Stimulated activated CD4-positive, alpha-beta T cell treated with anti-CD3 and anti-CD28 coated beads, Interleukin-1b, Interleukin-23, amount 100 ng/mL, for 48 hours (primary cell): ENCODE data around the gene CILP2.
A peak's percentile ranks its signal among the peaks of the same experiment; 100 is the strongest.

Experiments used
- DNase-seq: peaks from one replicate; pipeline ENCODE4 v3.0.0-alpha.2; 2020

CILP2 gene, protein sequence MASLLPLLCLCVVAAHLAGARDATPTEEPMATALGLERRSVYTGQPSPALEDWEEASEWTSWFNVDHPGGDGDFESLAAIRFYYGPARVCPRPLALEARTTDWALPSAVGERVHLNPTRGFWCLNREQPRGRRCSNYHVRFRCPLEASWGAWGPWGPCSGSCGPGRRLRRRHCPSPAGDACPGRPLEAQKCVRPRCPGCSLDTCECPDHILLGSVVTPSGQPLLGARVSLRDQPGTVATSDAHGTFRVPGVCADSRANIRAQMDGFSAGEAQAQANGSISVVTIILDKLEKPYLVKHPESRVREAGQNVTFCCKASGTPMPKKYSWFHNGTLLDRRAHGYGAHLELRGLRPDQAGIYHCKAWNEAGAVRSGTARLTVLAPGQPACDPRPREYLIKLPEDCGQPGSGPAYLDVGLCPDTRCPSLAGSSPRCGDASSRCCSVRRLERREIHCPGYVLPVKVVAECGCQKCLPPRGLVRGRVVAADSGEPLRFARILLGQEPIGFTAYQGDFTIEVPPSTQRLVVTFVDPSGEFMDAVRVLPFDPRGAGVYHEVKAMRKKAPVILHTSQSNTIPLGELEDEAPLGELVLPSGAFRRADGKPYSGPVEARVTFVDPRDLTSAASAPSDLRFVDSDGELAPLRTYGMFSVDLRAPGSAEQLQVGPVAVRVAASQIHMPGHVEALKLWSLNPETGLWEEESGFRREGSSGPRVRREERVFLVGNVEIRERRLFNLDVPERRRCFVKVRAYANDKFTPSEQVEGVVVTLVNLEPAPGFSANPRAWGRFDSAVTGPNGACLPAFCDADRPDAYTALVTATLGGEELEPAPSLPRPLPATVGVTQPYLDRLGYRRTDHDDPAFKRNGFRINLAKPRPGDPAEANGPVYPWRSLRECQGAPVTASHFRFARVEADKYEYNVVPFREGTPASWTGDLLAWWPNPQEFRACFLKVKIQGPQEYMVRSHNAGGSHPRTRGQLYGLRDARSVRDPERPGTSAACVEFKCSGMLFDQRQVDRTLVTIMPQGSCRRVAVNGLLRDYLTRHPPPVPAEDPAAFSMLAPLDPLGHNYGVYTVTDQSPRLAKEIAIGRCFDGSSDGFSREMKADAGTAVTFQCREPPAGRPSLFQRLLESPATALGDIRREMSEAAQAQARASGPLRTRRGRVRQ

DNA sequence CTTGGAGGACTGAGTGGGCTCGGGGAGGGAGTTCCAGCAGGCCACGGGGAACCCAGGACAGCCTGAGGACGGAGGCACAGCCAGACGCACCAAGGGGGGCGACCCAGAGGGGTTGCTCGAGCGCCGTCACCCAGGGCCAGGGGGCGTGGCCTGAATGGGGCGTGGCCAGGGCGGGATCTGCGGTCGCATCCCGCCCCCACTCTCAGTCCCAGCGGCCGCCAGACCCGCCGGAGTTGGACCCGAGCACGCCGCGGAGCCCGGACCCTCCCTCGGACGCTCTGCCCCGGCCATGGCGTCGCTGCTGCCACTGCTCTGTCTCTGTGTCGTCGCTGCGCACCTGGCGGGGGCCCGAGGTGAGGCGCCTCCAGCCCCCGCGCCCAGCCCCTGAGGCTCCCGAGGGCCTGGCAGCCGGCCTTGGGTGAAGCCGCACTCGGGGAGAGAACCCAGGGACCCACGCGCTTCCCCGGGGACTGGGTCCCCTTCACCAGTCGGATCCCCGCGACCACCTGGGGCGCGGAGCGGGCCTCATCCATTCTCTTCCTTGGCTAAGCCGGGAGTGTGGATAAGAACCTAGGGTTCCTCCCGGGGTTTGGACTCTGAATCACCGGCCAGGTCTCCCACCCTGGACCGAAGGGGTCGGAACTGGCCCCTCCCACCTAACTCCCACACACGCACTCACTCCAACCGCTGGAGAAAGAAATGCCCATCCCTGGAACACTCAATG is at the start of gene CILP2:
Gene CILP2 (plus strand): TSS at position 205 of the 724 bp plus-strand sequence. CDS start 85 bp downstream, at position 290.
- DNase-seq = no peak

DNA sequence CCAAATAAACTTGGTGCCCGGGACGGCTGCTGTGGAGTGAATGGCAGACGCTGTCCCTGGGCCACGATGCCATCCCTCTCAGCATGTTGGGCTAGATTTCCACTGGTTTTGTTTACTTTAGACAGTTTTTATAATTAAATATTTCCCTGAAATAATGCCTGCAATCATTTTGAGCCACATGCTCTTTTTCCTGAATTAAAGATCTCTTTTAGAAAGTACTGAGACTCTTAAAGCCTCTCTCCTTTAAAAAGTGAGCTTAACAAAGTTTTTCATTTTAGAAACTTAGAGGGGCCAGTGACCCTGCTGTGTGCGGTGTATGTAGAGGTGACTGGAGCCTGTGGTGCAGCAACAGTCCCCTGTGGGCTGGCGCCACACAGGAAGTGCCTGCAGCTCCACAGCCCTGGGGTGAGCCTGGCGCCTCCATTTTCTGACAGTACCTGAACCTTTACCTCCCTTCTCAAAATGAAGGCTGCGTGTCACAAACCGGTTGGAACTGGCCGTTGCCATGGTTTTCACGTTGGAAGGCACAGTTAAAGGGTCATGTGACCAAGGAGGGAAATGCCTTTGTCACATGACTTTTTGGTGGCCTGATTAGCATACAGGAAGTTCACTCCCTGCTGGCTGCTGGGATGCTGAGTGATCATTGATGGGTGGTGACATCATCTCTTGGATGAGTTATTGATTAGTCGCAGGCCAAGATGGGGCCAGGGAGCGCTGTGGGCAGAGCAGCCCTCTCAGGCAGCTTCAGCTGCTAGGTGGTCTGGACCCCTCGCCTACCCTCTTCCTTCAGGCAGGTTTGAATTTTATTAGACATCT is 49.0 kb upstream of the CILP2 start:
- DNase-seq = peak; percentile 93

GRCh38 chr19:19489804-19490204 is 48.3 kb upstream of the CILP2 start:
- no peak for DNase-seq

DNA sequence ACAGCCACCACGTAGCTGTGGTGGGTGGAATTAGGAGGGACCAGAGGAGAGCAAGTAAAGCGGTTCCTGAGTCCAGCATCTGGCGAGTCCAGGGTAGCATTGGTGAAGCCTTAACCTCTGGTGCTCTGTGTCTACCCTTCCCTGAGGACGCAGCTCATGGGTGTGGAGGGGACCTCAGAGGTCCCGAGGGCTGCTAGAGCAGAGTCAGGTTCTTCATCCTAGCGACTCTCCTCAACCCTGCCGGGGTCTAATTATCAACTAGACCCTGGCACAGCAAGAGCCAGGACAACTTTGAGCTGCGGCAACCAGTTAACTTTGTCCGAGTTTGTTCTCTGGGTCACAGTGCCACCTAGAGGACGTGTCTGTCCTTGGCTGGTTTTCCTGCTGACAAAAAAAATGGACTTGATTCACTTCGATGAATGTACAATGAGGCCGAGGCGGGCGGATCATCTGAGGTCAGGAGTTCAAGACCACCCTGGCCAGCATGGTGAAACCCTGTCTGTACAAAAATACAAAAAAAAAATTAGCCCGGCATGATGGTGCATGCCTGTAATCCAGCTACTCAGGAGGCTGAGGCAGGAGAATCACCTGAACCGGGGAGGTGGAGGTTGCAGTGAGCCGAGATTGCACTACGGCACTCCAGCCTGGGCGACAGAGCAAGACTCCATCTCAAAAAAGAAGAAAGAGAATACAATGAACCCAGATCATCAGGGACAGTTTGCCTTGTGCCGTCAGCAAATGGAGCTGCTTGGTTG is 47.7 kb upstream of the CILP2 start:
- DNase-seq = peak; percentile 77

DNA sequence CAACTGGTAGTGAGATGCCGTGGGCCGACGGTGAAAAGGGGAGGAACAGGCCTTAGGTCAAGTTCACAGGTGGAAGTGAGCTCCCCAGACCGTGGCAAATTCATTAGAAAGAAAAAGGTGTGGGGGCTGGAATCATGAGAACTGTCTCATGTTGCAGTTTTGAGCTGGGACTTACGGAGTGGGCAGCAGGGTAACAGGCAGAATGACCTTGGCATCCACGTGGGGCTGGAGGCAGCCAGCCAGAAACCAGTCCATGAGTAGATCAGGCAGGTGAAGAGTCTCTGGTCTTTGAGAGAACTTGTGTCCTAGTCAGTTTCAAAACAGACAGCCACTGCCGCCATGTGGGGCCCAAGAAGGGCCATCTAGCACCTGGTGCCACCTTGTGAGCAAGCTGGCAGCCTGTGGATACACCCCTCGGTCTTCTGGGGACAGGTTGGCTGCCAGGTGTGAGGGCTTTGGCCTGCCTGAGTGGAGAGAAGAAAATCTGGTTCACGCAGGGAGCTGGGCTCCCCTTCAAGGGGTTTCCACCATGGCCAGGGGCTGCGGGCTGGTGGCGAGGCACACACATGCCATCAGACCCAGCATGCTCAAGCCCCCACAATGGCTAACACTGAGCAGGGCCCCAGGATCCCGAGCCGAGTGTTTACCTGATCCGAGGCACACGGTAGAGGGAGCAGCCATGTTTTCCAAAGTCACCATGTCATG is 46.6 kb upstream of the CILP2 start:
- no peak for DNase-seq

DNA sequence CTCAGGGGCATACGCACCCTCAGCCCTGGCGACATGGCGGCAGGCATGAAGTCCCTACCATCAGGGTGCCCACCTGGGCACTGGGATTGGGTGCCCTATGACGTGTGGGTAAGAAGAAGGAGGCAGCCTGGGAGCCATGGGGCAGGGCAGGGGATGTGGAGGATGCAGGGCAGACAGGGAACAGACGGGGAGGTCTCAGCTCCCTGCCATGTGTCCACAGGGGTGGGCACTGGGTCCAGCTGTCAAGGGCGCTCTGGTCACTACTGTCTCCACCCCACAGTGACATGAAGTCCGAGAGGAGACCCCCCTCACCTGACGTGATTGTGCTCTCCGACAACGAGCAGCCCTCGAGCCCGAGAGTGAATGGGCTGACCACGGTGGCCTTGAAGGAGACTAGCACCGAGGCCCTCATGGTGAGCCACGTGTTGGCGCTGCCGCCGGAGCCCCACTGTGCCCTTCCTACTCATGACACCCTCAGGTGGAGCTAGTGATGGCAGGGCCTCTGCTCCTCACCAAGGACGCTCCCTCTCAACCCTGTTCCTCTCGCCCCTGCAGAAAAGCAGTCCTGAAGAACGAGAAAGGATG is 45.9 kb upstream of the CILP2 start:
- no peak for DNase-seq

DNA sequence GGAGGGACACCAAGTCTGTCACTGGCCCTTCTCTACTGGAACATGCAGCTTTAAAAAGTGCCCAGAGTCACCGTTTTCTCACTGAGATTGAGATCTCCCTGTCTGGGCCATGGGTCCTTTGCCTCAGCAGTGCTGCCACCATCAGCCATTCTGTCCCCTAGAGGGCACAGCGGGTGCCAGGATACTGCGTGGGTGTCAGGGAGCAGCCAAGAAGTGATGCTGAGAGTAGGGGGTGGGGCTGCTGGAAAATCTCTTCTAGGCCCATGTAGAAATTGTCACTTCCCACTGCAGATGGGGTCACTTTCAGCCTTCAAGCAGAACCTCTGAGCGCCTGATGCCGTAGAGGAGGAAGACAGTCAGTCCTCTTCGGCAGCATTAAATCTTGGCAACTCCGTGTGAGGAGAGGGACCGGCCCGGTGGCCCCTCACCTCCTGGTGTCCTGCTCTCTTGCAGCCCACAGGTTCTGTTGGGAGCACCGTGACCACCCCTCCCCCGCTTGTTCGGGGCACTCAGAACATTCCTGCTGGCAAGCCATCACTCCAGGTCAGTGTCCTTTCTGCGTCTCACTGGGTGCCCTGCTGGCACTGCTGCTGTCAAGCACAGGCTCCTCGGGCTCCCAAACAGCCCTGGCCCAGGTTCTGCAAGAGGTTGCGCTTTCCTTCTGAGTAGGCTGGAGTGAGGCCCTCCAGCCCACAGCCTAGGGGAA is 44.1 kb upstream of the CILP2 start:
- DNase-seq = no peak

DNA sequence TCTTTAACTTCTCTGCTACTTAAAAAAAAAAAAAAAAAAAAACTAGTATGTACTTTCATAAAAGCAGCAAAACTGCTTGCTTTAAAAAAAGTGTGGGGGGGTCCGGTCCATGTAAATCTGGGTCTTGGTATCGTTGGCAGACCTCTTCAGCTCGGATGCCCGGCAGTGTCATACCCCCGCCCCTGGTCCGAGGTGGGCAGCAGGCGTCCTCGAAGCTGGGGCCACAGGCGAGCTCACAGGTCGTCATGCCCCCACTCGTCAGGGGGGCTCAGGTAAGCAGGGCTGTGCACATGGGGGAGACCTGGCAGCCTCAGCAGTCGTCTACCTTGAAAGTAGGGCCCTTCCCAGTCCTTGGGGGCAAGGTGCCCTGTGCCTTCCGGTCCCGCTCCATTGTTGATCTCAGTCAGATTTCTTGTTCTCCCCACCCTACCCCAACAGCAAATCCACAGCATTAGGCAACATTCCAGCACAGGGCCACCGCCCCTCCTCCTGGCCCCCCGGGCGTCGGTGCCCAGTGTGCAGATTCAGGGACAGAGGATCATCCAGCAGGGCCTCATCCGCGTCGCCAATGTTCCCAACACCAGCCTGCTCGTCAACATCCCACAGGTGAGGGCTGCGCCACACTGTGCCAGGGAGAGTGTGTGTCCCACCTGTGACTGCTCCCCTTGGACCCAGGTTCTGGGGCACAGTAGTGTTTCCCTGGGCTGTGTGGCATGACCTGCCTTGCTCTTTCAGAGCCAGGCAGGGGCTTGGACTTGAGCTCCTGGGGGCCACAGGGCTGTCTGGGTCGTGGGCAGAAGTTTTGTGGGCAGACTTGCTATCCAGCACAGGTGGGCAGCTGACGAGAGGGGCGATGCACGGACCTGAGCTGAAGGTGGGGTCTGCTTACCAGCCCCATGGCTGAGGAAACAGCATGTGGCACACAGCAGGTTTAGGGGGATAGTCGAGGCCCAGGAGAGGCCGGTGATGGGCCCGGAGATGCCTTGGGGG is 42.2 kb upstream of the CILP2 start:
- DNase-seq = no peak

GRCh38 chr19:19498255-19498991 is 39.6 kb upstream of the CILP2 start:
- DNase-seq = no peak

GRCh38 chr19:19499272-19499995 is 38.6 kb upstream of the CILP2 start:
- no peak for DNase-seq

DNA sequence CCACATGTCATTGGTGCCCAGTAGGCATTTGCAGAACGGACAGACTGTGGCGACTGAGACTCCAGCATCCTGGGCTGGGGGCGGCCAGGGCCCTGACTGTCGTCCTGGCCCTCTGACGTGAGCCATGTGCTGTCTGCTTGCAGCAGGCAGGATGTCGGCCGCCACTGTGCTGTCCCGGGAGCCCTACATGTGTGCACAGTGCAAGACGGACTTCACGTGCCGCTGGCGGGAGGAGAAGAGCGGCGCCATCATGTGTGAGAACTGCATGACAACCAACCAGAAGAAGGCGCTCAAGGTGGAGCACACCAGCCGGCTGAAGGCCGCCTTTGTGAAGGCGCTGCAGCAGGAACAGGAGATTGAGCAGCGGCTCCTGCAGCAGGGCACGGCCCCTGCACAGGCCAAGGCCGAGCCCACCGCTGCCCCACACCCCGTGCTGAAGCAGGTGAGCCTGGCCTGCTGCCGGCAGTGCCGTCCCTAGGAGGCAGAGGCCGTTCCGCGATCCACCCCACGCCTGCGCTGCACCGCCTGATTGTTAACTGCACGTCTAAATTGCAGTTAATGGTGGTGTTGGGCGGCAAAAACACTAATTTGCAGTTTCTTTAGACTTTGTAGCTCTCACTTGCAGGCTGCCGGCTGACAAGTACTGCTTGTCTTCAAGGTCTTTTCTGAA is 37.0 kb upstream of the CILP2 start:
- no peak for DNase-seq

GRCh38 chr19:19501798-19502197 is 36.3 kb upstream of the CILP2 start:
- DNase-seq = no peak

- DNase-seq = no peak
Observed at GRCh38 chr19:19502281-19502680, 35.8 kb upstream of the CILP2 start.

DNA sequence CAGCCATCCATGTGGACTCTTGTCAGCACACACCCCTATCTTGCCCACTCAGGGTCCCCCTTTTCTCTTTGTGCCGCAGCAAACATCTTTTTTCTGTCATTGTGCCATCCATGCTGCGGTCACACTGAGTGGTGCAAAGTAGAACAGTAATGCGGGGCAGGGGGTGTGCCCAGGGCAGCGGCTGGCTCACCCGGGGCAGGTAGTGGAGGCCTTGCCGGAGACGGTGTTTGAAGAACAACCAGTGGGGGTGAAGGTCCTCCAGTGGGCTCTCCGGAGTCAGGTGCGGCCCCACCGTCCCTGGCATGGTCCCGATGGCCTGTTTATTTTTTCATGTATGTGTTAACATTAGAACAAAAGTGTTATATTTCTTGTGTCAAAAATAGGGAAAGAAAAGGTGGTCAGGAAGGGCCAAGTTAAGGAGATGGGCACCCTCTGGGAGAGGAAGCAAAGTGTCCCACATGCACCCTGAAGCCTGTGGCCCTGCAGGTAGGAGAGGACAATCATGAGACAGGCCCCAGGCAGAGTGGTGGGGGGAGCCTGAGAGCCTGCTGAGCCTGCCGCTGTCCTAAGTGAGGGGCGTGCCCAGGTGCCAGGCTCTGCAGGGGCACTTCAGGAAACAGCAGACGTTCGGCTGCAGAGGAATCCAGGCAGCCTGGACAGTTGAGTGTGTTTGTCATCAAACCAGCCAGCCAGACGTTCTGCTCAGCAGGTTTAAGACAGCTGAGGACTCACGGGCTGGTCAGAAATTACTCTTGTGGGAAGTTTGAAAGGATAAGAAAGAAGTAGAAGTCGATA is 35.1 kb upstream of the CILP2 start:
- no peak for DNase-seq
